Astrocyte (in vitro differentiated cells and primary cell): Measurements from ENCODE around the gene GJB3.

Experiments
- CTCF ChIP-seq: IDR thresholded peaks from 2 replicates; pipeline ENCODE4 v1.5.1; 2011; ENCODE audit warnings: low read depth, mild to moderate bottlenecking, inconsistent platforms, low read length, moderate library complexity; ENCODE audit not compliant: insufficient read depth
- EZH2 ChIP-seq: IDR thresholded peaks from 2 replicates; pipeline ENCODE4 v1.6.1; 2012; ENCODE audit warnings: mild to moderate bottlenecking, low read length, inconsistent platforms; ENCODE audit not compliant: insufficient read depth

GRCh38 chr1:34816778-34817177, 35.8 kb downstream of the GJB3 start:
- TF ChIP-seq CTCF (no peak), EZH2 (no peak)
